IMR-90 (cell line): ENCODE data around the gene BLTP1. TPM values are rescaled to one million over a fixed set of nuclear protein-coding genes. Genes with fewer than 3 reads are reported as not detected.

Experiments
- ATAC-seq: fragments of 200-7000 bp; cut with Tn5 transposase; 2 replicates; pipeline ENCODE4 v1.9.1; 2020; ENCODE audit warnings: low read depth, mild to moderate bottlenecking, moderate library complexity
- Bru-seq: library from RNA; stranded (reverse); fragments of 400-500 nt; gene quantifications from one replicate; lab custom pipeline; 2021; lab: Mats Ljungman, UMichigan
- BruChase-seq, 2 experiments: library from RNA; stranded (reverse); fragments of 400-500 nt; gene quantifications; one replicate each; lab custom pipeline; 2021; lab: Mats Ljungman, UMichigan
- BruUV-seq: library from RNA; stranded (reverse); fragments of 400-500 nt; replicated peaks from 2 replicates; lab custom pipeline; 2021; lab: Mats Ljungman, UMichigan
- CTCF ChIA-PET: fragments of 300-600 bp; formaldehyde crosslinking; extraction: SDS; loops from one replicate; lab custom pipeline; 2021; ENCODE audit warnings: antibody characterized with exemption; lab: Yijun Ruan, JAX
- POLR2A ChIA-PET: fragments of 300-600 bp; sonication (Branson Sonifier 250); formaldehyde crosslinking; loops from one replicate; lab custom pipeline; 2022; ENCODE audit warnings: antibody characterized with exemption; ENCODE audit not compliant: unreplicated experiment; lab: Charles Lee
- DNase-seq: peaks from one replicate; pipeline ENCODE4 v3.0.0; 2013
- H2AFZ ChIP-seq: replicated peaks from 2 replicates; pipeline ENCODE3; 2013; ENCODE audit warnings: low read length, mild to moderate bottlenecking; ENCODE audit not compliant: poor library complexity
- H2AK5ac ChIP-seq: 2 replicates; pipeline ENCODE4 v1.6.1; 2013; ENCODE audit warnings: low read depth, low read length, inconsistent platforms
- H2AK9ac ChIP-seq: replicated peaks from 2 replicates; pipeline ENCODE3; 2013; ENCODE audit warnings: mild to moderate bottlenecking, low read depth, low read length, moderate library complexity; ENCODE audit not compliant: poor library complexity
- H2BK120ac ChIP-seq: 2 replicates; pipeline ENCODE4 v1.6.1; 2013; ENCODE audit warnings: low read depth, low read length, inconsistent platforms
- H2BK15ac ChIP-seq: 3 replicates; pipeline ENCODE4 v1.6.1; 2013; ENCODE audit warnings: low read depth, low read length, inconsistent platforms
- H2BK20ac ChIP-seq: 2 replicates; pipeline ENCODE4 v1.6.1; 2013; ENCODE audit warnings: low read depth, mild to moderate bottlenecking, inconsistent platforms, low read length, moderate library complexity
- H2BK5ac ChIP-seq: 2 replicates; pipeline ENCODE4 v1.6.1; 2013; ENCODE audit warnings: mild to moderate bottlenecking, low read depth, low read length, inconsistent platforms; ENCODE audit not compliant: poor library complexity, severe bottlenecking
- H3K14ac ChIP-seq: replicated peaks from 2 replicates; pipeline ENCODE4 v1.6.1; 2013; ENCODE audit warnings: low read depth, low read length, inconsistent platforms
- H3K18ac ChIP-seq: 2 replicates; pipeline ENCODE4 v1.6.1; 2013; ENCODE audit warnings: low read depth, low read length, control low read depth
- H3K23ac ChIP-seq: 2 replicates; pipeline ENCODE4 v1.6.1; 2013; ENCODE audit warnings: low read depth, low read length, inconsistent platforms
- H3K27ac ChIP-seq: 2 replicates; pipeline ENCODE4 v1.5.1; 2013; ENCODE audit warnings: mild to moderate bottlenecking, control low read depth, low read length; ENCODE audit not compliant: insufficient read depth
- H3K27me3 ChIP-seq: 2 replicates; pipeline ENCODE4 v1.6.1; 2013; ENCODE audit warnings: low read length; ENCODE audit not compliant: control insufficient read depth, insufficient read depth
- H3K36me3 ChIP-seq: 2 replicates; pipeline ENCODE4 v1.6.1; 2013; ENCODE audit warnings: low read length, mixed read lengths; ENCODE audit not compliant: control insufficient read depth, insufficient read depth
- H3K4ac ChIP-seq: 2 replicates; pipeline ENCODE4 v1.6.1; 2013; ENCODE audit warnings: low read depth, low read length, inconsistent platforms
- H3K4me1 ChIP-seq: 2 replicates; pipeline ENCODE4 v1.6.1; 2013; ENCODE audit warnings: low read length, mixed read lengths; ENCODE audit not compliant: control insufficient read depth, insufficient read depth
- H3K4me2 ChIP-seq: 2 replicates; pipeline ENCODE4 v1.6.1; 2013; ENCODE audit warnings: low read depth, mild to moderate bottlenecking, control low read depth, low read length, moderate library complexity
- H3K4me3 ChIP-seq: 2 replicates; pipeline ENCODE4 v1.5.1; 2013; ENCODE audit warnings: low read depth, mild to moderate bottlenecking, control low read depth, low read length, moderate library complexity; ENCODE audit not compliant: insufficient read depth
- H3K56ac ChIP-seq: 2 replicates; pipeline ENCODE4 v1.6.1; 2013; ENCODE audit warnings: low read length, inconsistent platforms; ENCODE audit not compliant: insufficient read depth; ENCODE audit errors: extremely low read depth
- H3K79me1 ChIP-seq, 2 experiments: 2 replicates each; pipeline ENCODE4 v1.6.1; 2013; ENCODE audit warnings: low read length in 2 of 2, inconsistent platforms in 1 of 2, low read depth in 1 of 2
- H3K9ac ChIP-seq: 2 replicates; pipeline ENCODE4 v1.6.1; 2013; ENCODE audit warnings: low read depth, low read length, control low read depth
- H3K9me1 ChIP-seq: 2 replicates; pipeline ENCODE4 v1.6.1; 2013; ENCODE audit warnings: low read length, inconsistent platforms; ENCODE audit not compliant: insufficient read depth
- H3K9me3 ChIP-seq: 2 replicates; pipeline ENCODE4 v1.6.1; 2013; ENCODE audit warnings: low read length; ENCODE audit not compliant: control insufficient read depth, insufficient read depth
- H4K20me1 ChIP-seq: 2 replicates; pipeline ENCODE4 v1.6.1; 2013; ENCODE audit warnings: low read length, inconsistent platforms; ENCODE audit not compliant: insufficient read depth
- H4K5ac ChIP-seq: 2 replicates; pipeline ENCODE4 v1.6.1; 2013; ENCODE audit warnings: mild to moderate bottlenecking, low read depth, low read length, control low read depth
- H4K8ac ChIP-seq, 2 experiments: 2 replicates each; pipeline ENCODE4 v1.6.1; 2013; ENCODE audit warnings: low read depth in 2 of 2, low read length in 2 of 2, control low read depth in 1 of 2, inconsistent platforms in 1 of 2
- H4K91ac ChIP-seq: 2 replicates; pipeline ENCODE4 v1.6.1; 2013; ENCODE audit warnings: low read depth, low read length, inconsistent platforms; ENCODE audit not compliant: insufficient read depth
- MAZ ChIP-seq: IDR thresholded peaks from 2 replicates; pipeline ENCODE4 v1.6.1; 2012; ENCODE audit warnings: low read depth, mild to moderate bottlenecking, low read length, improper control_type of control experiment, moderate library complexity, borderline replicate concordance
- MXI1 ChIP-seq: IDR thresholded peaks from 2 replicates; pipeline ENCODE4 v1.6.1; 2012; ENCODE audit warnings: low read depth, mild to moderate bottlenecking, low read length, moderate library complexity, borderline replicate concordance
- RAD21 ChIP-seq: IDR thresholded peaks from 2 replicates; pipeline ENCODE4 v1.6.1; 2012; ENCODE audit warnings: low read length, improper control_type of control experiment
- WGBS, 2 experiments: methylation state at CpG; one replicate each; pipeline versions ENCODE4 v1.1.5 to v1.1.7; 2013; ENCODE audit warnings: missing lambda C conversion rate in 2 of 2; ENCODE audit not compliant: insufficient read length in 1 of 2; ENCODE audit errors: extremely low coverage in 2 of 2; 5-methylcytosine and 5-hydroxymethylcytosine counted together
- dilution Hi-C: fragments of 300-500 bp; cut with HindIII; formaldehyde crosslinking; loops from one replicate; pipeline ENCODE4 v1.14.3; 2018; ENCODE audit warnings: low sequenced_read_pairs; ENCODE audit not compliant: unreplicated experiment
- in situ Hi-C: fragments of 300-500 bp; cut with MboI; formaldehyde crosslinking; loops from 3 replicates; pipeline ENCODE4 v1.14.3; 2019; ENCODE audit warnings: low sequenced_read_pairs, inconsistent platforms, mixed read lengths
- intact Hi-C: fragments of 100-400 bp; cut with micrococcal nuclease; formaldehyde crosslinking; loops from 2 replicates; pipeline ENCODE4 v1.10.0; 2022
- long read RNA-seq: library from polyadenylated mRNA; unstranded; transcript quantifications from one replicate; pipeline ENCODE4 v2.0.0, GENCODE V29; 2021; ENCODE audit not compliant: unreplicated experiment
- polyA plus RNA-seq, 3 experiments: library from polyadenylated mRNA; depleted of rRNA; stranded (reverse); fragments of >200 nt; gene quantifications; 2 replicates each; pipeline ENCODE4 v1.2.3, GENCODE V29; 2012; ENCODE audit warnings: low replicate concordance in 1 of 3
- total RNA-seq: library from RNA; depleted of rRNA; stranded (reverse); fragments of >200 nt; gene quantifications from 2 replicates; pipeline ENCODE4 v1.2.3, GENCODE V29; 2012; rRNA removed
- TF ChIP-seq, protein P1 (sequence below): fragments of 150-350 bp; IDR thresholded peaks from 2 replicates; pipeline ENCODE4 v1.6.1; 2016; ENCODE audit warnings: low read depth, mild to moderate bottlenecking, low read length, moderate library complexity, borderline replicate concordance

BLTP1 gene, protein sequence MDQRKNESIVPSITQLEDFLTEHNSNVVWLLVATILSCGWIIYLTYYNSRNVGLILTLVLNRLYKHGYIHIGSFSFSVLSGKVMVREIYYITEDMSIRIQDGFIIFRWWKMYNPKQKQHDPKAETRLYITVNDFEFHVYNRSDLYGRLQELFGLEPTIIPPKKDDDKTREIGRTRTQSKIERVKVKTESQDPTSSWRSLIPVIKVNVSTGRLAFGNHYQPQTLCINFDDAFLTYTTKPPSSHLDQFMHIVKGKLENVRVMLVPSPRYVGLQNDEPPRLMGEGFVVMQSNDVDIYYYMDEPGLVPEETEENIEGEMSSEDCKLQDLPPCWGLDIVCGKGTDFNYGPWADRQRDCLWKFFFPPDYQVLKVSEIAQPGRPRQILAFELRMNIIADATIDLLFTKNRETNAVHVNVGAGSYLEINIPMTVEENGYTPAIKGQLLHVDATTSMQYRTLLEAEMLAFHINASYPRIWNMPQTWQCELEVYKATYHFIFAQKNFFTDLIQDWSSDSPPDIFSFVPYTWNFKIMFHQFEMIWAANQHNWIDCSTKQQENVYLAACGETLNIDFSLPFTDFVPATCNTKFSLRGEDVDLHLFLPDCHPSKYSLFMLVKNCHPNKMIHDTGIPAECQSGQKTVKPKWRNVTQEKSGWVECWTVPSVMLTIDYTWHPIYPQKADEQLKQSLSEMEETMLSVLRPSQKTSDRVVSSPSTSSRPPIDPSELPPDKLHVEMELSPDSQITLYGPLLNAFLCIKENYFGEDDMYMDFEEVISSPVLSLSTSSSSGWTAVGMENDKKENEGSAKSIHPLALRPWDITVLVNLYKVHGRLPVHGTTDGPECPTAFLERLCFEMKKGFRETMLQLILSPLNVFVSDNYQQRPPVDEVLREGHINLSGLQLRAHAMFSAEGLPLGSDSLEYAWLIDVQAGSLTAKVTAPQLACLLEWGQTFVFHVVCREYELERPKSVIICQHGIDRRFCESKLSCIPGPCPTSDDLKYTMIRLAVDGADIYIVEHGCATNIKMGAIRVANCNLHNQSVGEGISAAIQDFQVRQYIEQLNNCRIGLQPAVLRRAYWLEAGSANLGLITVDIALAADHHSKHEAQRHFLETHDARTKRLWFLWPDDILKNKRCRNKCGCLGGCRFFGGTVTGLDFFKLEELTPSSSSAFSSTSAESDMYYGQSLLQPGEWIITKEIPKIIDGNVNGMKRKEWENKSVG (N-terminal part only)
- total RNA-seq (92.7 and 111 TPM in 2 replicates), polyA plus RNA-seq (2012; rRNA removed) (14.7 and 18.9 TPM in 2 replicates), Bru-seq, nascent RNA (percentile 81 among the genes with signal in this experiment), BruChase-seq, experiment 1, labeled RNA remaining after a 6-hour chase (percentile 77 among the genes with signal in this experiment), BruChase-seq, experiment 2, labeled RNA remaining after a 2-hour chase (percentile 82 among the genes with signal in this experiment)
- 3.4 and 4.6 TPM in 2 replicates for polyA plus RNA-seq (2012; cell fraction: cytosol; rRNA removed)
- polyA plus RNA-seq (2012; cell fraction: nucleus; rRNA removed; ENCODE audit: low replicate concordance), result 5.6 and 55.5 TPM in 2 replicates
- long read RNA-seq, partial matches to known transcripts, result 9 of 20 reads
- long read RNA-seq, other reads (novel, unspliced or antisense), result 11 of 20 reads

DNA sequence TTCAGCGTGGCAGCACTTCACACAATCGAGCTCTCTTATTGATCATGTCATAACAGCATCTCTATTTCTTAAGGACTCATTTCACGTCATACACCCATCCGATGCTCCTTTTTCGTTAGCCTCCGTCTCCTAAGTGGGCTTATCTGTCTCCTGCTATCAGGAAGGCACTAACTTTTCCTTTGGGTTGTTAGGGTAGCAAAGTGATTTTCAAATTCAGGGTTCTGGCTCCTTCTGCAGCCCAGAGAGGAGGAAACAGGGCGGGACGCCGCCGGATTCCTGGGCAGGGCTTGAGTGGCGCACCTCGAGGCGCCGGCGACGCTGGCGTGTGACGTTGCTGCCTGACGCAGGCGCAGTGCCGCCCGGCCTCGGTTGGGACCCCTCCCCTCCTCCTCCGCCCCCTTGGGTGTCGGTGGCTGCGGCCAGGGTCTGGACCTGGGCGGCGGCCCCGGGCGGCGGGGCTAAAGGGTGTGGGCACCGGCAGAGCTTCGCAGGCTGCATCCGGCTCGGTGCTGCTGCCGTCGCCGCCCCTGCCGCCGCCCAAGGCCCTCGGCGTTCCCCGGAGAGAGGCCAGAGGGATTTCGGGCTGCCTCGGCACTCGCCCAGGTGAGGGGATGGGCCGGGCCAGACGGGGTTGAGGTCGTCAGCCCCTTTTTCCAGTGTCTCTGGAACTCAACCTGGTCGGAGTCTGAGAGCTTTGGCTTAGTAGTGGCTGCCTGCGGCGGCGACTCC lies at the start of gene BLTP1:
Gene BLTP1, plus strand, starts transcription at position 350 of the 729 bp plus-strand sequence. CDS start 18,317 bp downstream, outside the sequence.
- DNase-seq, result peak; percentile 75
- Histone ChIP-seq H4K8ac (peak within 1 kb of the TSS; percentile 86 to 100), H3K9me1 (peaks cover 3% of the 10 kb centered on the region; the same call in 1 of the 2 replicates), H3K27ac (peak within 1 kb of the TSS; percentile 81), H3K4me3 (peak within 1 kb of the TSS; percentile 91), H3K23ac (peak within 1 kb of the TSS; percentile 99), H3K4me1 (no peaks in the 10 kb centered on the region), H2BK120ac (peak within 1 kb of the TSS; percentile 95), H4K20me1 (peaks cover 3% of the 10 kb centered on the region; the same call in 1 of the 2 replicates), H3K18ac (peak within 1 kb of the TSS; percentile 99), H3K56ac (peak within 1 kb of the TSS; percentile 98), H3K79me1 (peaks cover 17 to 22% of the 10 kb centered on the region in 2 experiments), H3K9ac (peak within 1 kb of the TSS; percentile 97), H3K14ac (peak within 1 kb of the TSS; percentile 100), H2BK15ac (peak within 1 kb of the TSS; percentile 60; the same call in 1 of the 3 replicates), H3K27me3 (no peaks in the 10 kb centered on the region), H3K4me2 (peak within 1 kb of the TSS; percentile 99), H3K9me3 (no peaks in the 10 kb centered on the region), H2AK9ac (peak within 1 kb of the TSS; percentile 38), H2BK20ac (peak within 1 kb of the TSS; percentile 93), H3K36me3 (no peaks in the 10 kb centered on the region; the same call in 1 of the 2 replicates), H4K5ac (peak within 1 kb of the TSS; percentile 100), H3K4ac (peak within 1 kb of the TSS; percentile 99), H2AFZ (peak within 1 kb of the TSS; percentile 96), H2BK5ac (peak within 1 kb of the TSS; percentile 99), H2AK5ac (peak within 1 kb of the TSS; percentile 80; the same call in 1 of the 2 replicates), H4K91ac (peak within 1 kb of the TSS; percentile 98)
- dilution Hi-C loops, result no loop called here
- ChIA-PET CTCF (no interaction called here), POLR2A (no interaction called here)
- TF ChIP-seq MXI1, result peak; percentile 65; the same call in 1 of the 2 replicates
- TF ChIP-seq MAZ, result peak; percentile 90; the same call in 1 of the 2 replicates
- TF ChIP-seq, protein P1, sequence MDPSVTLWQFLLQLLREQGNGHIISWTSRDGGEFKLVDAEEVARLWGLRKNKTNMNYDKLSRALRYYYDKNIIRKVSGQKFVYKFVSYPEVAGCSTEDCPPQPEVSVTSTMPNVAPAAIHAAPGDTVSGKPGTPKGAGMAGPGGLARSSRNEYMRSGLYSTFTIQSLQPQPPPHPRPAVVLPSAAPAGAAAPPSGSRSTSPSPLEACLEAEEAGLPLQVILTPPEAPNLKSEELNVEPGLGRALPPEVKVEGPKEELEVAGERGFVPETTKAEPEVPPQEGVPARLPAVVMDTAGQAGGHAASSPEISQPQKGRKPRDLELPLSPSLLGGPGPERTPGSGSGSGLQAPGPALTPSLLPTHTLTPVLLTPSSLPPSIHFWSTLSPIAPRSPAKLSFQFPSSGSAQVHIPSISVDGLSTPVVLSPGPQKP, result no peak
- TF ChIP-seq RAD21, result 0 out of 2 replicates have a peak, but pooled peaks have one; percentile 9
- 0% methylated on average over 2 of the region's 53 CpGs; no CpG with 5 or more reads in 1 of the 2 experiments for WGBS, 2 experiments
- ATAC-seq, result peak; percentile 99
- BruUV-seq, result no TSS peak
- in situ Hi-C loops, result no loop called here
- intact Hi-C loops, result loop anchor here (1.0 to 5.0 kb wide), 3 partner anchors 145 to 250 kb away; no protein-coding TSS in a partner anchor
